ENCODE measurements around the gene ALKAL2.

ALKAL2 gene

DNA sequence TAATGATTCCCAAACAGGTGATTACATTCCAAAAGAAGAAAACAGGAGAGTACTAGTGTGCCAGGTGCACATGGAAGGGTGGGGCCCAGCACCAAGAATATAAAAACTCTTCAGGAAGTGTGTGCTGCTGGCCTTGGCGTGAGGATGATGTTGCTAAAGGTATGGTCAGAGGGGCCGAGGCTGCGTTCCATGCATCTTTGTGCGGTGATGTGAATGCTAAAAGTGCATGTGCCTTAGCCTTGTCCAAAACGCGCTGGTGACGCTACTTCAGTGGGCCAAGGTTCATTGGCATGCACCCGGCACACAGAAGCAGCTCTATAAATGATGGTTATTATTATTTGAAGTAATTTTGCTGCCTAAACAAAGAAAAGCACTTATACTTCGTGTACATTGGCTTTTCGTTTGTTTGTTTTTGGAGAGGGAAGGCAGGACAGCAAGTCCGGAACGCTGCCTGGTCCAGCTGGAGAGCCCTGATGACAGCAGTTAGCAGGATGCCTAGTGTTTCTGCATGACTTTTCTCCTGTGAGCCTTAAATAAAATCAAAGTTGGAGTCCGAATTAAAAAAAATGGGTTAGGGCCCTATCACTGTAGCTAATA lies 2.9 kb downstream of the ALKAL2 start:
- H3K79me2 ChIP-seq (ENCODE audit: insufficient read depth, low read length): no peaks in the 10 kb centered on the region; the same call in 1 of the 2 replicates
- H3F3A ChIP-seq (ENCODE audit: insufficient read depth): no peaks in the 10 kb centered on the region
- H3K9me2 ChIP-seq (replicated peaks; ENCODE audit: insufficient read depth, low read length): no peaks in the 10 kb centered on the region
- no peak overlapping the region for H2AFZ ChIP-seq (ENCODE audit: low read depth, low read length, severe bottlenecking)
- no peak overlapping the region for H3K4me2 ChIP-seq (ENCODE audit: low read depth, low read length, poor library complexity, severe bottlenecking)
- H3K4me3 ChIP-seq (ENCODE audit: insufficient read depth, low read length, poor library complexity, severe bottlenecking): no peak overlapping the region
- H3K27ac ChIP-seq (ENCODE audit: low read depth, low read length): no peak overlapping the region
- H3K9ac ChIP-seq (ENCODE audit: low read length): no peak overlapping the region
- peaks cover 2% of the 10 kb centered on the region; the same call in 1 of the 2 replicates for H3K36me3 ChIP-seq (ENCODE audit: low read length)
- TF ChIP-seq, protein P1, sequence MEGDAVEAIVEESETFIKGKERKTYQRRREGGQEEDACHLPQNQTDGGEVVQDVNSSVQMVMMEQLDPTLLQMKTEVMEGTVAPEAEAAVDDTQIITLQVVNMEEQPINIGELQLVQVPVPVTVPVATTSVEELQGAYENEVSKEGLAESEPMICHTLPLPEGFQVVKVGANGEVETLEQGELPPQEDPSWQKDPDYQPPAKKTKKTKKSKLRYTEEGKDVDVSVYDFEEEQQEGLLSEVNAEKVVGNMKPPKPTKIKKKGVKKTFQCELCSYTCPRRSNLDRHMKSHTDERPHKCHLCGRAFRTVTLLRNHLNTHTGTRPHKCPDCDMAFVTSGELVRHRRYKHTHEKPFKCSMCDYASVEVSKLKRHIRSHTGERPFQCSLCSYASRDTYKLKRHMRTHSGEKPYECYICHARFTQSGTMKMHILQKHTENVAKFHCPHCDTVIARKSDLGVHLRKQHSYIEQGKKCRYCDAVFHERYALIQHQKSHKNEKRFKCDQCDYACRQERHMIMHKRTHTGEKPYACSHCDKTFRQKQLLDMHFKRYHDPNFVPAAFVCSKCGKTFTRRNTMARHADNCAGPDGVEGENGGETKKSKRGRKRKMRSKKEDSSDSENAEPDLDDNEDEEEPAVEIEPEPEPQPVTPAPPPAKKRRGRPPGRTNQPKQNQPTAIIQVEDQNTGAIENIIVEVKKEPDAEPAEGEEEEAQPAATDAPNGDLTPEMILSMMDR (IDR thresholded peaks at IDR 0.05; ENCODE audit: insufficient read depth, low read length, poor library complexity, severe bottlenecking): no peak
- no peak for TF ChIP-seq EZH2phosphoT487 (conservative IDR thresholded peaks at IDR 0.05; ENCODE audit: low read length)
- H4K20me1 ChIP-seq (ENCODE audit: low read depth, low read length): no peaks in the 10 kb centered on the region
- H3K27me3 ChIP-seq (ENCODE audit: low read length): no peaks in the 10 kb centered on the region
- no peaks in the 10 kb centered on the region for H3K9me3 ChIP-seq (ENCODE audit: insufficient read depth, low read length)

DNA sequence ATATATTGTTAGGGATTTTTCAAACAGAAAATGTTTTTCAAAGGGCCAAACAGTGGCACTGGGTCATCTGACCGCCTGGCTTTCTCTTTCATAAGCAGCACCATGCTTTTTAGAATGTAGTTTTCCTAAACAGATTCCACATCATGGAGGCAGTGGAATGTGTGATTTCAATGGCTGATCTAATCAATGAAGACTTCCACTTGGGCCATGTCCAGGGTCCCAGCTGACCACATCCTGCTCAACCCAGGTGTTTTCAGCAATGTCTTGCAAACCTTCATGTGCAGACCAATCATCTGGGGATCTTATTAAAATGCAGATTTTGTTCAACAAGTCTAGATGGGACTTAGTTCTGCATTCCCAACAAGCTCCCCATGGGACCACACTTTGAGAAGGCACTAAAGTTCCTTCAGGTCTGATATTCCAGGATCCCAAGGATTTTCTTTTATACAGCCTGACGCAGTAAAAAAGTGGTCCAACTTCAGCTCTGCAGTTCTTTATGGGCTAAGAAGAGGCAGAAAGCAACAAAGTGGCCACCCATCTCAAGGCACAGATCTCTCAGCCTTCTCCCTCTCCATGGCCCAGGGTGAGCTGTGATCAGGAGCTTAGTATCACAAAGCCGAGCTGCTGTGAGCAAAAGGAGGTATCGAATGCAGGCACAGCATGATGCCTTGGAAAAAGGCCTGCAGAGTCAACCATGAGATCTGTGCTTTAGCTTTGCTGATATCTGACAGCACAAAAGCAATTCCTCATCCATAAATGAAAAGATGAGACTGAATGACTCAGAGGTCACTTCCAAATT lies 3.7 kb downstream of the ALKAL2 start:
- Histone ChIP-seq H3F3A (ENCODE audit: insufficient read depth) (no peaks in the 10 kb centered on the region), H3K9me3 (ENCODE audit: insufficient read depth, low read length) (no peaks in the 10 kb centered on the region), H3K9ac (ENCODE audit: low read length) (no peak overlapping the region), H4K20me1 (ENCODE audit: low read depth, low read length) (no peaks in the 10 kb centered on the region), H3K4me3 (ENCODE audit: insufficient read depth, low read length, poor library complexity, severe bottlenecking) (no peak overlapping the region), H3K4me2 (ENCODE audit: low read depth, low read length, poor library complexity, severe bottlenecking) (no peak overlapping the region), H3K36me3 (ENCODE audit: low read length) (peaks cover 10% of the 10 kb centered on the region), H3K27me3 (ENCODE audit: low read length) (no peaks in the 10 kb centered on the region), H3K79me2 (ENCODE audit: insufficient read depth, low read length) (no peaks in the 10 kb centered on the region; the same call in 1 of the 2 replicates), H3K27ac (ENCODE audit: low read depth, low read length) (no peak overlapping the region), H3K9me2 (replicated peaks; ENCODE audit: insufficient read depth, low read length) (no peaks in the 10 kb centered on the region), H2AFZ (ENCODE audit: low read depth, low read length, severe bottlenecking) (no peak overlapping the region)
- TF ChIP-seq EZH2phosphoT487 (conservative IDR thresholded peaks at IDR 0.05; ENCODE audit: low read length): no peak
- TF ChIP-seq, protein P1 (IDR thresholded peaks at IDR 0.05; ENCODE audit: insufficient read depth, low read length, poor library complexity, severe bottlenecking): no peak

DNA sequence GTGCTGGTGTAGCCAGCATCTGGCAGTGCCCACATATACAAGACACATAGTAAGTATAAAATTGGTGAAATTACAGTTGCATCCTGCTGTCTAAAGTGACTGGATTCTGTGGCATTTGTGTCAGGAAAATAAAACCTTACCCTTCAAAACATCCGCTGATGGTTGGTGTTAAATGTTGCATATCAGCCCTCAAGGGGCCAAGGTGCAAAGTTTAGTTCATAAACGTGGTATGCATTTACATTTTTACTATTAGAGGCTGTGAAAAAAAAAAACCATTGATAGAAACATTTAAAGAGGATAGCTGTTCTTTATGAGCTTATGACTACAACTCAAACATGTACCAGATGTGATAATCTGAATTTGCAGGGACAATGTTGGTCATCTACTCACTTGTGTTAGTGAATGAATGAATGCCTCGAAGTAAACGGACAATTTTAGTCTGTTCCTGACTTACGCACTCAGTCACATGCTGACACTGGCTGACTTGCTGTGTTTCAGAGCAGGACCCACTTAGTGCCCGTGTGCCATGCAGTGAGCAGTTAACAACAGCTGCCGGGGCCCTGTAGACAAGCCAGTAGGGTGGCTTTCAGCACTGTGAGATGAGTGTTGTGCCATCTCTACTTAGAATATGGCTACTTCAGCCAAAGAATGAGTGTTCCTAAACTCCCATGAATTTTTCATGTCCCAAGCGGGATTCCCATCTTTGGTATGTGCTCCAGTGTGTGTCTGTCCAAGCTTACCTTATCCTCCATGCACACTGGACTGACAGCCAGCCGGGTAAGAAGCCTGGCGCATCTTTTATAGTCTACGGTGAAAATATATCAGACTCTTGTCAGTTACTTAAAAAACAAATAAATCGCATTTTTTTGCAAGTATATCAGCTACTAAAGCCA lies 5.3 kb downstream of the ALKAL2 start:
- H3F3A ChIP-seq (ENCODE audit: insufficient read depth): no peaks in the 10 kb centered on the region
- no peaks in the 10 kb centered on the region for H3K27me3 ChIP-seq (ENCODE audit: low read length)
- no peak overlapping the region for H3K9ac ChIP-seq (ENCODE audit: low read length)
- no peak overlapping the region for H3K4me3 ChIP-seq (ENCODE audit: insufficient read depth, low read length, poor library complexity, severe bottlenecking)
- no peak overlapping the region for H2AFZ ChIP-seq (ENCODE audit: low read depth, low read length, severe bottlenecking)
- H3K79me2 ChIP-seq (ENCODE audit: insufficient read depth, low read length): peaks cover 5% of the 10 kb centered on the region; the same call in 1 of the 2 replicates
- no peaks in the 10 kb centered on the region for H3K9me3 ChIP-seq (ENCODE audit: insufficient read depth, low read length)
- TF ChIP-seq, protein P1 (IDR thresholded peaks at IDR 0.05; ENCODE audit: insufficient read depth, low read length, poor library complexity, severe bottlenecking): no peak
- TF ChIP-seq EZH2phosphoT487 (conservative IDR thresholded peaks at IDR 0.05; ENCODE audit: low read length): no peak
- H3K27ac ChIP-seq (ENCODE audit: low read depth, low read length): no peak overlapping the region
- no peak overlapping the region for H3K4me2 ChIP-seq (ENCODE audit: low read depth, low read length, poor library complexity, severe bottlenecking)
- no peaks in the 10 kb centered on the region for H4K20me1 ChIP-seq (ENCODE audit: low read depth, low read length)
- H3K9me2 ChIP-seq (replicated peaks; ENCODE audit: insufficient read depth, low read length): no peaks in the 10 kb centered on the region
- peaks cover 18% of the 10 kb centered on the region for H3K36me3 ChIP-seq (ENCODE audit: low read length)

Data from SU-DHL-6 (cell line).